ENCODE data around the gene GIGYF1. TPM values are rescaled to one million over a fixed set of nuclear protein-coding genes. Genes with fewer than 3 reads are reported as not detected.

Gene GIGYF1
- total and polyA plus RNA-seq, 2 of the 13 experiments (the other 11 are each of a cell fraction or from before 2014, with no cell fraction given): 7.6 to 16.1 TPM

GRCh38 chr7:100736671-100737070, 42.6 kb upstream of the GIGYF1 start:
- BruUV-seq (replicated peaks): no TSS peak
- ATAC-seq (peak; percentile 68), DNase-seq (ENCODE audit: low spot score) (no peak), FAIRE-seq (no peak)
- CTCF ChIA-PET (ENCODE audit: low intra/inter-chr PET ratio, low total read pairs): no interaction called here
- POLR2A ChIA-PET: no interaction called here
- H3K4me1 ChIP-seq (ENCODE audit: insufficient read depth, low read length): peaks cover 74% of the 10 kb centered on the region
- no peaks in the 10 kb centered on the region for H3K9me3 ChIP-seq (ENCODE audit: low read length)
- no peak overlapping the region for H2AFZ ChIP-seq (ENCODE audit: low read length)
- in situ Hi-C loops (cut with HindIII; ENCODE audit: extremely low pct_ligation_motif_present, low pct_unique_long_range_greater_than_20kb) (no loop called here), intact Hi-C loops (cut with micrococcal nuclease; ENCODE audit: unreplicated experiment) (no loop called here)
- no peak overlapping the region for H3K27ac ChIP-seq (ENCODE audit: extremely low read length, insufficient read depth, low read length)
- H3K4me2 ChIP-seq (ENCODE audit: low read depth, low read length): peak overlapping the region; percentile 58
- peak overlapping the region in 2 of 3 experiments; percentile 30 to 46; a peak in 4 of 6 replicates for H3K4me3 ChIP-seq (replicated peaks in 1 of 3; ENCODE audit: insufficient read depth in 1 of 3, low read depth in 2 of 3, low read length in 3 of 3)
- no peaks in the 10 kb centered on the region for H3K79me2 ChIP-seq (ENCODE audit: insufficient read depth, low read length)
- WGBS (ENCODE audit: low lambda C conversion rate): 68% methylated on average over 3 of the region's 13 CpGs
- H3K36me3 ChIP-seq (replicated peaks in 1 of 2; ENCODE audit: control insufficient read depth in 1 of 2, insufficient read depth in 2 of 2, low read length in 2 of 2): no peaks in the 10 kb centered on the region
- TF ChIP-seq AGO1 (IDR thresholded peaks at IDR 0.05; ENCODE audit: low read depth, low read length, poor library complexity, severe bottlenecking) (no peak), MYC (CRISPR knock-in tag; IDR thresholded peaks at IDR 0.05; ENCODE audit: borderline replicate concordance) (0 out of 2 replicates have a peak, but pooled peaks have one; percentile 24), MED8 (CRISPR knock-in tag; IDR thresholded peaks at IDR 0.05; ENCODE audit: insufficient replicate concordance) (no peak), HNF4A (CRISPR knock-in tag; IDR thresholded peaks at IDR 0.05) (0 out of 2 replicates have a peak, but pooled peaks have one; percentile 22), ZNF687 (CRISPR knock-in tag; IDR thresholded peaks at IDR 0.05) (peak; percentile 44), CREB1 (IDR thresholded peaks at IDR 0.05) (no peak), CREB1 (CRISPR knock-in tag; IDR thresholded peaks at IDR 0.05) (no peak), MAX (IDR thresholded peaks at IDR 0.05) (0 out of 2 replicates have a peak, but pooled peaks have one; percentile 34), CTCF (CRISPR knock-in tag; IDR thresholded peaks at IDR 0.05) (0 out of 2 replicates have a peak, but pooled peaks have one; percentile 7)
- H4K20me1 ChIP-seq (ENCODE audit: insufficient read depth, low read length): no peaks in the 10 kb centered on the region
- H3K9ac ChIP-seq (ENCODE audit: insufficient read depth, low read depth, low read length): no peak overlapping the region
- no peaks in the 10 kb centered on the region for H3K27me3 ChIP-seq (ENCODE audit: control insufficient read depth in 1 of 2, insufficient read depth in 2 of 2, low read length in 2 of 2)

Data from HepG2 (cell line).